HG03097 (cell line): ENCODE data around the gene KANSL1L.
"Not testable (repeated sequence)": the region's sequence is repeated elsewhere in the genome, so short reads cannot be mapped to it uniquely, and the experiment has no call there.

Source experiments
- ATAC-seq: cut with Tn5 transposase; IDR thresholded peaks from one replicate; pipeline ENCODE4 v1.9.1; 2021; ENCODE audit not compliant: unreplicated experiment, low FRiP score

Gene KANSL1L

GRCh38 chr2:210180477-210180876 is 9.3 kb upstream of the KANSL1L start:
- no peak for ATAC-seq

GRCh38 chr2:210179351-210179990 is 8.3 kb upstream of the KANSL1L start:
- ATAC-seq = no peak

- ATAC-seq = no peak
Observed at GRCh38 chr2:210177769-210178168, 6.6 kb upstream of the KANSL1L start.

- not testable (repeated sequence) for ATAC-seq
Observed at GRCh38 chr2:210177115-210177514, 5.9 kb upstream of the KANSL1L start.

- no peak for ATAC-seq
Observed at GRCh38 chr2:210174086-210174485, 2.9 kb upstream of the KANSL1L start.

- ATAC-seq = no peak
Observed at GRCh38 chr2:210172219-210172575, 988 bp upstream of the KANSL1L start.

- peak; percentile 69 for ATAC-seq
Observed at GRCh38 chr2:210170446-210171303, 534 bp downstream of the KANSL1L start.

GRCh38 chr2:210170196-210170445 is 1.1 kb downstream of the KANSL1L start:
- ATAC-seq = no peak

- ATAC-seq = peak; percentile 30
Observed at GRCh38 chr2:210169516-210170195, 1.6 kb downstream of the KANSL1L start.

- ATAC-seq = no peak
Observed at GRCh38 chr2:210167227-210167626, 4.0 kb downstream of the KANSL1L start.

- no peak for ATAC-seq
Observed at GRCh38 chr2:210162466-210163124, 8.6 kb downstream of the KANSL1L start.

GRCh38 chr2:210159059-210159458 is 12.2 kb downstream of the KANSL1L start:
- no peak for ATAC-seq

- ATAC-seq = no peak
Observed at GRCh38 chr2:210158236-210158635, 13.0 kb downstream of the KANSL1L start.

- no peak for ATAC-seq
Observed at GRCh38 chr2:210157526-210157925, 13.7 kb downstream of the KANSL1L start.

GRCh38 chr2:210147614-210148013 is 23.6 kb downstream of the KANSL1L start:
- no peak for ATAC-seq

- ATAC-seq = no peak
Observed at GRCh38 chr2:210132239-210132638, 39.0 kb downstream of the KANSL1L start.

- ATAC-seq = no peak
Observed at GRCh38 chr2:210128961-210129360, 42.2 kb downstream of the KANSL1L start.

GRCh38 chr2:210113614-210114235 is 57.5 kb downstream of the KANSL1L start:
- ATAC-seq = no peak

- no peak for ATAC-seq
Observed at GRCh38 chr2:210112871-210113270, 58.3 kb downstream of the KANSL1L start.

- no peak for ATAC-seq
Observed at GRCh38 chr2:210099940-210100339, 71.3 kb downstream of the KANSL1L start.

GRCh38 chr2:210094787-210095186 is 76.4 kb downstream of the KANSL1L start:
- no peak for ATAC-seq
